PC-3 (cell line): Measurements from ENCODE around the gene CTDNEP1. TPM values are rescaled to one million over a fixed set of nuclear protein-coding genes. Genes with fewer than 3 reads are reported as not detected.

ENCODE experiments used
- ATAC-seq: fragments of 200-7000 bp; cut with Tn5 transposase; 2 replicates; pipeline ENCODE4 v1.9.1; 2020; ENCODE audit warnings: mild to moderate bottlenecking, moderate library complexity
- BruUV-seq: library from RNA; stranded (reverse); fragments of 400-500 nt; replicated peaks from 2 replicates; lab custom pipeline; 2021; lab: Mats Ljungman, UMichigan
- CTCF ChIA-PET: fragments of 300-600 bp; sonication (Branson Sonifier 250); formaldehyde crosslinking; loops from one replicate; lab custom pipeline; 2022; ENCODE audit warnings: antibody characterized with exemption; lab: Charles Lee
- POLR2A ChIA-PET: fragments of 300-600 bp; sonication (Branson Sonifier 250); formaldehyde crosslinking; loops from one replicate; lab custom pipeline; 2022; ENCODE audit warnings: antibody characterized with exemption; ENCODE audit not compliant: unreplicated experiment; lab: Charles Lee
- DNase-seq: peaks from one replicate; pipeline ENCODE4 v3.0.0-alpha.2; 2015
- H2AFZ ChIP-seq: fragments of 300-600 bp; sonication (generic); 2 replicates; pipeline ENCODE4 v1.6.0; 2016; ENCODE audit warnings: antibody characterized with exemption, low read length
- H3F3A ChIP-seq: fragments of 300-600 bp; sonication (generic); one replicate; pipeline ENCODE4 v1.6.0; 2017; ENCODE audit warnings: antibody characterized with exemption, low read length, control low read depth, mild to moderate bottlenecking; ENCODE audit not compliant: unreplicated experiment
- H3K27ac ChIP-seq: fragments of 300-600 bp; sonication (generic); 2 replicates; pipeline ENCODE4 v1.5.1; 2016; ENCODE audit warnings: mild to moderate bottlenecking, low read length
- H3K27me3 ChIP-seq: fragments of 300-600 bp; sonication (generic); 2 replicates; pipeline ENCODE4 v1.6.1; 2016; ENCODE audit warnings: low read length, mixed read lengths
- H3K36me3 ChIP-seq: fragments of 300-600 bp; sonication (generic); 2 replicates; pipeline ENCODE4 v1.6.1; 2016; ENCODE audit warnings: low read depth, mixed run types, low read length, mixed read lengths
- H3K4me1 ChIP-seq: fragments of 300-600 bp; sonication (generic); 2 replicates; pipeline ENCODE4 v1.5.1; 2016; ENCODE audit warnings: low read length; ENCODE audit not compliant: insufficient read depth
- H3K4me2 ChIP-seq: fragments of 300-600 bp; sonication (generic); 2 replicates; pipeline ENCODE4 v1.6.0; 2016; ENCODE audit warnings: low read length
- H3K4me3 ChIP-seq: fragments of 300-600 bp; sonication (generic); 2 replicates; pipeline ENCODE4 v1.5.1; 2016; ENCODE audit warnings: mild to moderate bottlenecking, low read length, mixed read lengths
- H3K79me2 ChIP-seq: fragments of 300-600 bp; sonication (generic); 2 replicates; pipeline ENCODE4 v1.6.1; 2017; ENCODE audit warnings: low read length, mixed read lengths
- H3K9ac ChIP-seq: fragments of 300-600 bp; sonication (generic); 2 replicates; pipeline ENCODE4 v1.6.0; 2016; ENCODE audit warnings: mild to moderate bottlenecking, low read length
- H3K9me2 ChIP-seq: fragments of 300-600 bp; sonication (generic); replicated peaks from 2 replicates; pipeline ENCODE4 v1.6.1; 2016; ENCODE audit warnings: mixed run types, low read length, mixed read lengths
- H3K9me3 ChIP-seq: fragments of 300-600 bp; sonication (generic); 2 replicates; pipeline ENCODE4 v1.6.1; 2016; ENCODE audit warnings: low read length, mixed read lengths
- H4K20me1 ChIP-seq: fragments of 300-600 bp; sonication (generic); 2 replicates; pipeline ENCODE4 v1.6.1; 2016; ENCODE audit warnings: low read length, mixed read lengths
- EZH2 ChIP-seq: fragments of 300-600 bp; sonication (generic); IDR thresholded peaks from one replicate; pipeline ENCODE4 v1.6.1; 2017; ENCODE audit warnings: antibody characterized with exemption, mild to moderate bottlenecking, low read length; ENCODE audit not compliant: unreplicated experiment
- EZH2phosphoT487 ChIP-seq: fragments of 300-600 bp; sonication (generic); IDR thresholded peaks from 2 replicates; pipeline ENCODE4 v1.6.1; 2018; ENCODE audit warnings: mild to moderate bottlenecking, antibody characterized with exemption, low read length, borderline replicate concordance
- intact Hi-C: fragments of 100-400 bp; cut with micrococcal nuclease; formaldehyde crosslinking; loops from 2 replicates; pipeline ENCODE4 v1.9.0; 2023
- total RNA-seq: library from RNA; depleted of rRNA; stranded (reverse); fragments of >200 nt; gene quantifications from 2 replicates; pipeline ENCODE4 v1.2.3, GENCODE V29; 2014
- TF ChIP-seq, protein P1 (sequence below): fragments of 300-600 bp; sonication (generic); conservative IDR thresholded peaks from 2 replicates; pipeline ENCODE4 v1.5.1; 2017; ENCODE audit warnings: antibody characterized with exemption, low read depth, mild to moderate bottlenecking, low read length

The CTDNEP1 gene
- total RNA-seq, 1 experiment from 2014 or later = 52.4 TPM

DNA sequence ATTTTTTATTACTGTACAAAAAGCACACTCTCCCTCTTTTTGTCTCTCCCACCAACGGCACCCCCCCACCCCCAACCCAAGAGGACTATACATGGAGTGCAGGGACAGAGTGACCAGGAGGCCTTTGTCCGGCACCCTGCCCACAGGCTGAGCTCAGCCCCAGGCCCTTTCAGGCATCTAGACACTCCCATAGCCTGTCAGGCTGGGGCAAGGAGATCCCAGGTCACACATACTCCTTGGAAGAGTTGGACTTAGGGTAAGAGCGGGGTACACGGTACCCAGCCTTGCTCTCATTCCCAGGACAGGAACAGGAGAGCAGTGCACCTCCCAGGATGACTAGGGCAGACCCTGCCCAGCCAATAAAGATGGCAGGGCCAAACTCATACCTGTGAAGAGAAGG is 8.6 kb upstream of the CTDNEP1 start:
- H3K36me3 ChIP-seq = peaks cover 4% of the 10 kb centered on the region; the same call in 1 of the 2 replicates
- no peaks in the 10 kb centered on the region for H3K27me3 ChIP-seq
- peaks cover 14% of the 10 kb centered on the region; the same call in 1 of the 2 replicates for H4K20me1 ChIP-seq
- H3K4me2 ChIP-seq = peak overlapping the region; percentile 96
- DNase-seq (no peak), ATAC-seq (no peak)
- BruUV-seq = no TSS peak
- H3F3A ChIP-seq = no peaks in the 10 kb centered on the region
- POLR2A ChIA-PET = no interaction called here
- peak overlapping the region; percentile 83; the same call in 1 of the 2 replicates for H3K27ac ChIP-seq
- peaks cover 27% of the 10 kb centered on the region for H3K4me1 ChIP-seq
- H3K4me3 ChIP-seq = peak overlapping the region; percentile 97
- no peaks in the 10 kb centered on the region for H3K9me2 ChIP-seq
- H3K79me2 ChIP-seq = peaks cover 50% of the 10 kb centered on the region
- H3K9ac ChIP-seq = peak overlapping the region; percentile 93; the same call in 1 of the 2 replicates
- CTCF ChIA-PET = no interaction called here
- no peak overlapping the region for H2AFZ ChIP-seq
- intact Hi-C loops = loop anchor here (5.0 kb wide), 1 partner anchor 222 kb away; the partner anchor contains the start of genes POLR2A and SLC35G6
- TF ChIP-seq EZH2 (no peak), EZH2phosphoT487 (no peak)
- TF ChIP-seq, protein P1, sequence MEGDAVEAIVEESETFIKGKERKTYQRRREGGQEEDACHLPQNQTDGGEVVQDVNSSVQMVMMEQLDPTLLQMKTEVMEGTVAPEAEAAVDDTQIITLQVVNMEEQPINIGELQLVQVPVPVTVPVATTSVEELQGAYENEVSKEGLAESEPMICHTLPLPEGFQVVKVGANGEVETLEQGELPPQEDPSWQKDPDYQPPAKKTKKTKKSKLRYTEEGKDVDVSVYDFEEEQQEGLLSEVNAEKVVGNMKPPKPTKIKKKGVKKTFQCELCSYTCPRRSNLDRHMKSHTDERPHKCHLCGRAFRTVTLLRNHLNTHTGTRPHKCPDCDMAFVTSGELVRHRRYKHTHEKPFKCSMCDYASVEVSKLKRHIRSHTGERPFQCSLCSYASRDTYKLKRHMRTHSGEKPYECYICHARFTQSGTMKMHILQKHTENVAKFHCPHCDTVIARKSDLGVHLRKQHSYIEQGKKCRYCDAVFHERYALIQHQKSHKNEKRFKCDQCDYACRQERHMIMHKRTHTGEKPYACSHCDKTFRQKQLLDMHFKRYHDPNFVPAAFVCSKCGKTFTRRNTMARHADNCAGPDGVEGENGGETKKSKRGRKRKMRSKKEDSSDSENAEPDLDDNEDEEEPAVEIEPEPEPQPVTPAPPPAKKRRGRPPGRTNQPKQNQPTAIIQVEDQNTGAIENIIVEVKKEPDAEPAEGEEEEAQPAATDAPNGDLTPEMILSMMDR = no peak
- H3K9me3 ChIP-seq = no peaks in the 10 kb centered on the region

DNA sequence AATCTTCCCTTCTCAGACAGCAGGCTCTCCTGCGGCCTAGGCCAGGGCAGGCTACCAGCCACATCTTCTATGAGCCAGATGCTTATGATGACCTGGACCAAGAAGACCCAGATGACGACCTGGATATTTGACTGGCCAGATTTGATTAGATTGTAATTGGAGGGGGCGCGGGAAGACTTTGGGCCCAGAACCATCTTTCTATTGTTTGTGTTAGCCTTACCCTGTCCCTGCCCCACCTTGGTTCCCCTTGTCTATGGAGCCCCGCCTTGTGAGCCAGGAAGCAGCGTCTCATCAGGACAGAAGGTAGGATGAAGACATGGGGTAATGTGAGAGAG is 8.0 kb upstream of the CTDNEP1 start:
- TF ChIP-seq EZH2 (no peak), EZH2phosphoT487 (no peak)
- TF ChIP-seq, protein P1 = no peak
- no peak overlapping the region for H3K4me3 ChIP-seq
- no peak overlapping the region for H2AFZ ChIP-seq
- H3K79me2 ChIP-seq = peaks cover 55% of the 10 kb centered on the region
- CTCF ChIA-PET = no interaction called here
- ATAC-seq = no peak
- peaks cover 14% of the 10 kb centered on the region; the same call in 1 of the 2 replicates for H4K20me1 ChIP-seq
- no peaks in the 10 kb centered on the region for H3K9me2 ChIP-seq
- no peaks in the 10 kb centered on the region for H3K27me3 ChIP-seq
- H3K9me3 ChIP-seq = no peaks in the 10 kb centered on the region
- peaks cover 7% of the 10 kb centered on the region; the same call in 1 of the 2 replicates for H3K36me3 ChIP-seq
- H3K27ac ChIP-seq = no peak overlapping the region
- no peaks in the 10 kb centered on the region for H3F3A ChIP-seq
- DNase-seq = no peak
- peaks cover 27% of the 10 kb centered on the region for H3K4me1 ChIP-seq
- H3K4me2 ChIP-seq = peak overlapping the region; percentile 50
- no TSS peak for BruUV-seq
- intact Hi-C loops = no loop called here
- no peak overlapping the region for H3K9ac ChIP-seq
- POLR2A ChIA-PET = no interaction called here
